COLO829 (cell line): ENCODE measurements around the gene TFRC.
"Not testable (repeated sequence)": the region's sequence is repeated elsewhere in the genome, so short reads cannot be mapped to it uniquely, and the experiment has no call there.

Experiments
- DNase-seq: peaks from one replicate; pipeline ENCODE4 v3.0.0; 2012; ENCODE audit warnings: low spot score

The TFRC gene

GRCh38 chr3:196004359-196005052, 77.4 kb downstream of the TFRC start:
- not testable (repeated sequence) for DNase-seq

- DNase-seq: no peak
Observed at GRCh38 chr3:196003611-196004010, 78.3 kb downstream of the TFRC start.

GRCh38 chr3:196002721-196003120, 79.2 kb downstream of the TFRC start:
- not testable (repeated sequence) for DNase-seq

- DNase-seq: not testable (repeated sequence)
Observed at GRCh38 chr3:196001240-196001639, 80.7 kb downstream of the TFRC start.

GRCh38 chr3:196000360-196000950, 81.4 kb downstream of the TFRC start:
- not testable (repeated sequence) for DNase-seq

GRCh38 chr3:195999896-196000295, 82.0 kb downstream of the TFRC start:
- DNase-seq: no peak
